Endometrial microvascular endothelial cells (primary cell): ENCODE measurements around the gene DDX18. TPM values are rescaled to one million over a fixed set of nuclear protein-coding genes. Genes with fewer than 3 reads are reported as not detected.

Source experiments
- in situ Hi-C: cut with HindIII; loops from 2 replicates; pipeline ENCODE4 v1.10.0; 2017; ENCODE audit warnings: low sequenced_read_pairs, low pct_unique_long_range_greater_than_20kb; ENCODE audit errors: inconsistent ontology term
- total RNA-seq: library from RNA; depleted of rRNA; stranded (reverse); fragments of >200 nt; gene quantifications from one replicate; pipeline ENCODE4 v1.2.3, GENCODE V29; 2015; ENCODE audit errors: inconsistent ontology term

DDX18 gene
- total RNA-seq, 1 donor from 2014 or later = 49.9 TPM

DNA sequence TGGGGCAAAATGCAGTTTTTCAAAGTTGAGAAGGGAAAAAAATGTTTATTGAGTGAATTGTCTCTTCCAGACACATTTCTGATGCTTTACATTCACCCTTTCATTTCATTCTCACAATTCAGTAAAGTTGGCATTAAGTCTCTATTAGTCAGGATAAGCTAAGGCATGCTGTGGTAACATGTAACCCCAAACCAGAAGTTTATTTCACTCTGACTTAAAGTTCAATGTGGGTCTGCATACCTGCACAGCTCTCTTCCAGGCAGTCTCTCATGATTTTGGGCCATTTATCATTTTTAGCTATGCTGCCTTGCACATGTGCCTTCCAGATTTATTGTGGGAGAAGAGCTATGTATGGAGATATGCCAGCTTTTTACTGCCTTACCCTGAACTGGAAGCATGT lies 48.0 kb downstream of the DDX18 start:
- in situ Hi-C loops = no loop called here

- in situ Hi-C loops = no loop called here
These were observed 61.3 kb downstream of the DDX18 start for GRCh38 chr2:117875786-117876185.

GRCh38 chr2:117879003-117879402 lies 64.5 kb downstream of the DDX18 start:
- in situ Hi-C loops = no loop called here

Other genes starting within 250 kb of the DDX18 start
- gene CCDC93, start 199.4 kb downstream of the DDX18 start, total RNA-seq = 16.4 TPM